Measurements from ENCODE around the gene IL22RA1.

- TF ChIP-seq CTCF (conservative IDR thresholded peaks at IDR 0.05; ENCODE audit: low read depth, low read length) (no peak), EZH2 (IDR thresholded peaks at IDR 0.05; ENCODE audit: low read length, unreplicated experiment) (no peak), EZH2phosphoT487 (IDR thresholded peaks at IDR 0.05; ENCODE audit: borderline replicate concordance, low read length) (no peak)
These were observed 28.2 kb downstream of the IL22RA1 start for GRCh38 chr1:24114753-24115152.

All from PC-3 (cell line).